ENCODE results near the gene MAML3.

Gene MAML3

DNA sequence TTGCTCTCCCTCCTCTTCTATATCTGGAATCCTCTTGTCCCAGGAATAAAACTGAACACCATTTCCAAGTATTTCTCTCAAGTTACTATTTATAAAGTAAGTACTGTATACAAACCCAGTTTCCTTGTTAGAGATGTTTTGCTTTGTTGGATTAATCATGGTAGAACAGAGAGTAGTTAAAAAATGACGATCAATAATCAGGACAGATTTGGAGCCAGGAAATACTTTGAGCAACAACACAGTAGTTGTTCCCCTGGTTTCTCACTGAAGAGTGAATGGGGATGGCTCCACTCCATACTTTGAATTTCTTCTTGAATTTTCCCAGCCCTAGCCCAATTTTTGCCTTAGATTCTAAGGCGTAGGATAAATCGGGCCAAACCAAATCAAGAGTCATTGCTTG lies 467.0 kb downstream of the MAML3 start:
- DNase-seq, result no peak
- ATAC-seq, result no peak

GRCh38 chr4:139686130-139686529 lies 467.9 kb downstream of the MAML3 start:
- ATAC-seq, result no peak
- DNase-seq, result no peak

DNA sequence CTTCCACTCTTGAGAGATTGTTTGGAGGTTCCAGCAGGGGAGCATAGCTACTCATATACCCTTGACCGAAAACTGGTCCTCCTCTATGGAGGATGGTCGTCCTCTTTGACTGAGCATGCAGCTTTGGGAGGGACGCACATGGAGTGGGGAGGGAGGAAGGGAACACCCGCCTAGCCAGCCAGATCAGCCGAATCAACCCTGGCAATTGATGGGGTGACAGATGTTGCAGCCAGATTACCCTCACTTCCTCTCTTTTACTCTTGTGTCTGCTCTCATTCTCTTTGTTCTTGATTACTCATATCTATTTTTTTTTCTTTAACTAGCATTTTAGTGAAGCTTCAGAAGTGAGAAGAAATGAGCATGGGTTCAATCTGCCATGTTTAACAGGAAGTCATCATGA lies 468.8 kb downstream of the MAML3 start:
- ATAC-seq, result no peak
- no peak for DNase-seq

DNA sequence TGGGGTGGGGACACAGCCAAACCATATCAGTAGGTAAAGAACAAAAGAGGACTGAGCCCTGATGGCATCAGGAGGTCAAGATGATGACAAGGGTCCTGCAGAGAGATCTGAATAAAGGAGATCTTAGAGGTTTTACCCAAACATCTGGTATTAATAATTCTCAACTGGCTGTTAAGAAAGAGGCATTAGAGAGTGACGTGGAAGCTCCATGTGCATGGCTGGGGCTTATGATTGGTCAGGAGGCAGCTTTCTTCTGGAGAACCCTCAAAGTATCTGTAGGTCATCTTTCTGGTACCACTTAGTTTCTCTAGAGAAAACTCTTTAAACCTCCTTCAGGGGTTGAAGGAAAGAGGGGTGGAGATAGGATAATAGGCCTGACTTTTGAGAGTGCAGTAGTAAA lies 469.6 kb downstream of the MAML3 start:
- ATAC-seq (no peak), DNase-seq (no peak)

GRCh38 chr4:139682741-139683151 lies 471.2 kb downstream of the MAML3 start:
- DNase-seq (no peak), ATAC-seq (no peak)

DNA sequence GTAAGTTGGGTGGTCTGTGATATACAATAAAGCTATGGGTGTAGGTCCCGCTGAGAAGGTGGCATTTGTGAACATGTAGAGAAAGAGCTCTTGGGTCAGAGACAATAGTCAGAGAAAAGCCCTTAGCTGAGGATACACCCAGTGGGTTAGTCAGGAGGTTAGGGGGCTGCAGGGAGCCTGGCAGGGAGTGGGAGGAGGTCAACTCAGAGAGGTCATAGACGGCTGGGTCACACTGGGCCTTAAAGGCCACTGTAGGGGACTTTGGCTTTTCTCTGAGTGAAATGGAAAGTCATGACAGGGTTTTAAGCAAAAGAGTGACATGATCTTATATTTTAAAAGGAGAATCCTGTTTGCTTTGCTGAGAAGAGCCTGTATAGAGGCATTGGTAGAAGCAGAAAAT lies 471.7 kb downstream of the MAML3 start:
- DNase-seq, result no peak

GRCh38 chr4:139676913-139677585 lies 476.9 kb downstream of the MAML3 start:
- DNase-seq (no peak), ATAC-seq (no peak)

More for the DNA sequence above, 471.7 kb downstream of the MAML3 start:
- ATAC-seq, result no peak

- no peak for ATAC-seq
- DNase-seq, result no peak
Measured at GRCh38 chr4:139676365-139676764, 477.6 kb downstream of the MAML3 start.

DNA sequence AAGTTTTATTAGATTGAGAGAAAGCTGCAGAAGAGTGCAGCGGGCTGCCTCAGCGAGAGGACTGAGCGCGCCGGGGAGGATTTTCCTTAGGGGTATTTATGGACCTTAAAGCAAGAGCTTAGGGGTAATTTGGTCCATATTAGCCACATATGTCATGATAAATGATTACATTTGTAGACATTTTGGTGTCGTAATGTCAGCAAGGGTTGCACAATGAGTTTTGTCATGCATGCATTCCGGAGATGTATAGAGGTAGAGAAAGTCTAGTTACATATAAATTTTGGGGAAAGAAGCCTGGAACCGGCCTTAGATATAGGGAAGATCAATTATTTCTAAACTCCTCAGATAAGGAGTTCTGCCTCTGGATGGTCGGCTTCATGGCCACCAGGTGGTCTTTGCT lies 478.3 kb downstream of the MAML3 start:
- ATAC-seq, result no peak
- DNase-seq, result no peak

DNA sequence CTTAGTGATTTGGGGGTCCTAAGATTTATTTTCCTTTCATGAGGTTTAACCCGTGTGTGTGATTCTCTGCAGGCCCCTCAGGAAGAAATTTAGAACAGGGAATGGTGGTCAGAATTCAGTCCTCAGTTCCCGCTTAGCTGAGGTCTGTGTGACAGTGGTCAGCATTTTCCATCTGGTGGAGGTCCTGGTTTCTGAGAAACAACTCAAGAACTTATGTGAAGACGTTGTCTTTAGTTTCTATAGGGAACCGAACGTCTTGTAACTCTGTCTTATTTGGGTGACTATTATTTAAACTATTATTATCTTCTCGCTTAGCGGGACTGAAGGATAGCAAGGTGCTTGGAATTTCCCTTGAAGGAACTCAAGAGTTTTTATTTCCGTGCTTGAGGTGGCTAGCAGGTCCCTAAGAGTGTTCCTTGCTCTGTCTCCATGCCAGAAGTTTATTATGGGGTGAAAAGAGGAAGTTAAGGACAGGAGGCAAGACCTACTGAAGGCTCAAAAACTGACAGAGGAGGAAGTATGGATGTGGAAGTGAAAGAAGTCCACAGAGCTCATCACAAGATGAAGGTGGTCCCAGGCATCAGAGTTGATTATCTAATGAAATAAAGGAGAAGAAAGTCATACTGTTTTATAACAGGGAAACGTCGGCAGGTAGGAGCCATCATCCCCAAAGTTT lies 479.0 kb downstream of the MAML3 start:
- ATAC-seq, result peak; percentile 43
- DNase-seq, result no peak

GRCh38 chr4:139672732-139673131 lies 481.3 kb downstream of the MAML3 start:
- no peak for DNase-seq

DNA sequence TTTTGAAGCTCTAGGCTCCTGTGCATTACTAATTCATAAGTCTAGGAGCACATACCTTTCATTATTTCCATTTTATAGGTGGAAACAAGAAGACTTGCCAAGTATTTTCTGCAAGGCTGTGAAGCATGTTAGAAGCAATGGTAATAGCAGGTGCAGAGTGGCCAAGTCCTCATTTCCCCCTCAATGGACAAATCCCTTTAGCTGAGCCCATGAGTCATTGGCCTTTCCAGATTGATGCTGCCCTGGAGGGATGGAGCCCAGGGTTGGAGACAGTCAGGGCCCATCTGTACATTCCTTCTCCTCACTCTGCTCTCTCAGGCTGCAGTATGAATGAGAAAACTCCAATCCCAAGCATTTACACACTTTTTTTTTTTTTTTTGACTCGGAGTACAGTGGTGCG lies 481.8 kb downstream of the MAML3 start:
- DNase-seq (no peak), ATAC-seq (no peak)

More at GRCh38 chr4:139672732-139673131, 481.3 kb downstream of the MAML3 start:
- no peak for ATAC-seq

DNA sequence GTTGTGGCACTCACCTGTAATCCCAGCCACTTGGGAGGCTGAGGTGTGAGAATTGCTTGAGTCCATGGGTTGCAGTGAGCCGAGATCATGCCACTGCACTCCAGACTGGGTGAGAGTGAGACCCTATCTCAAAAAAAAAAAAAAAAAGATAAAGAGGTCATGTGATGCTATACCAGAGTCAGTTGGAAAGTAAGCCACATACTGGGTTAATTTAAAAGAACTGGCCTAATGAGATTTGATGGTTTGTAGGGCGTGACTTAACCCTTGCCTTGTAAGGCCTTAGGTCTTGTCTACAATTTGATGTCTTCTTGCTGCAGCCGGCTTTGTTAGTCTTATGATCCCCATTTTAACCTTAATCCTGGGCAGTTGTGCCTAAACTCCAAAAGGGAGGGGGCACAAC lies 483.2 kb downstream of the MAML3 start:
- ATAC-seq (no peak), DNase-seq (no peak)

GRCh38 chr4:139669890-139670289 lies 484.1 kb downstream of the MAML3 start:
- no peak for DNase-seq
- ATAC-seq, result no peak

GRCh38 chr4:139669335-139669734 lies 484.6 kb downstream of the MAML3 start:
- no peak for DNase-seq
- no peak for ATAC-seq

GRCh38 chr4:139668658-139669201 lies 485.3 kb downstream of the MAML3 start:
- ATAC-seq, result no peak
- DNase-seq, result no peak

- no peak for ATAC-seq
- no peak for DNase-seq
Measured at GRCh38 chr4:139668036-139668435, 485.9 kb downstream of the MAML3 start.

Measured in stimulated activated naive CD8-positive, alpha-beta T cell treated with anti-CD3 and anti-CD28 coated beads, Interleukin-15, Interleukin-2, amounts not matched to agents 100 U/mL and 50 U/mL, for 24 hours (primary cell).